G401.6 (cell line): ENCODE measurements around the gene SPARC.
"Not testable (repeated sequence)": the region's sequence is repeated elsewhere in the genome, so short reads cannot be mapped to it uniquely, and the experiment has no call there.

ENCODE experiments used
- FAIRE-seq: peaks from 2 replicates; lab custom pipeline; 2012; peaks lifted over from hg19 to GRCh38; lab: Jason Lieb, UNC

Gene SPARC, protein sequence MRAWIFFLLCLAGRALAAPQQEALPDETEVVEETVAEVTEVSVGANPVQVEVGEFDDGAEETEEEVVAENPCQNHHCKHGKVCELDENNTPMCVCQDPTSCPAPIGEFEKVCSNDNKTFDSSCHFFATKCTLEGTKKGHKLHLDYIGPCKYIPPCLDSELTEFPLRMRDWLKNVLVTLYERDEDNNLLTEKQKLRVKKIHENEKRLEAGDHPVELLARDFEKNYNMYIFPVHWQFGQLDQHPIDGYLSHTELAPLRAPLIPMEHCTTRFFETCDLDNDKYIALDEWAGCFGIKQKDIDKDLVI

DNA sequence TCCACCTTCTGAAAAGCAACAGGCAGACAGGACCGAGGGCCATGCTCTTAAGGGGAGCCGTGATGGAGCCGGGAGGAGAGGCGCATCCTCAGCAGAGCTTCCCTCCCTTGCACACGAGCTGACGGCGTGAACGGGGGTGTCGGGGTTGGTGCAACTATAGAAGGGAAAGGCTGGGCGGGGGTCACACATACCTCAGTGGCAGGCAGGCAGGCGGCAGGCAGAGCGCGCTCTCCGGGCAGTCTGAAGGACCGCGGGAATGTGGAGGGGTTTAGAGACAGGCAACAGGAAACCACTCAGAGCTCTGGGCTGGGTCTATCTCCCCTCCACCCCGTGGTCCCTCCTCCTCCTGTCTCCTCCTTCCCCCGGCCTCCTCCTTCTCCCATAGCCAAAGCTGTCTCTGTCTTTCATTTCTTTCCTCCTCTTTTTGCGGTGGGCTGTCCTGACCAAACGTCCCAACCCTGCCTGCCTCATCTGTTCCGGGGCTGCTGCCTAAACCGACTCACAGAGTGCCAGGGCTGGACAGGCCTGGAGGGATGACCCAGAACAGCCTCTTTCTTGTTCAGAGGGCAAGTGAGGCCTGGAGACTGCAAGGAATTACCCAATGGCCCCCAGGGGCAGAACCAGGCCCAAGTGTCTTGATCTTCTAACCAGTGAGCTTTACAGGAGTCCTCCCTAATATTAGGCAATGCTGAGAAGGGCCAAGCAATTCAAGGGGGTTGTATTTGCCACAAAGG lies at the start of gene SPARC:
TSS of gene SPARC (minus strand) at position 242 of the 734 bp plus-strand sequence. CDS start 10,727 bp downstream, outside the sequence.
- FAIRE-seq = peak; percentile 79

DNA sequence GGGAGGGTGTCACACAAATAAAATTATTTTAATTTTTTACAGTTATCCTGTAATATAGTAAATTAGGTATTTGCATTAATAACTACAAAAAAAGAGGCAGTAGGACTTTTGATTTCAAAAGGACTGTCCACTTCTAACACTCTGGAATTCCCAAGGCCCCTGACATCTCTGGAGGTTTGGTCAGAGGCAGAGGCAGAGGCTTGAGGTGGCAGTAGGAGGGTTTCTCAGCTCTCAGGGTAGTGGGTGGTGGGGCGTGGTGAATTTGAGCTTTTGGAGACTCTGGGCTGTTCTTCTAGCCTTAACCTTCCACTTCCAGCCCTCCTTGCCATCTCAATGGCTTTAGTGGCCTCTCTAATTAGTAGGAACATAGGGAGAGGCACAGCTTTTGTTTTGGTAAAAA lies 48.9 kb upstream of the SPARC start:
- FAIRE-seq = no peak

DNA sequence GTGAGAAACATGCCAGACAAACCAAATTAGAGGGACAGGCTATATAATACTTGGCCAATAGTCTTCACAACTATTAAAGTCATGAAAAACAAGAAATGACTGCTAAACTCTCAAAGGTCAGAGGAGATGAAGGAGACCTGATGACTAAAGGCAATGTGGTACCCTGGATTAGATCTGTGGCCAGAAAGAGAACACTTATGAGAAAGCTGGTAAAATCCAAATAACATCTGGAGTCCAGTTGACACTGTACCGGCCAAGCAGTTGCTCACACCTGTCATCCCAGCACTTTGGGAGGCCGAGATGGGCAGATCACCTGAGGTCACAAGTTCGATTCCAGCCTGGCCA lies 47.3 kb upstream of the SPARC start:
- no peak for FAIRE-seq

DNA sequence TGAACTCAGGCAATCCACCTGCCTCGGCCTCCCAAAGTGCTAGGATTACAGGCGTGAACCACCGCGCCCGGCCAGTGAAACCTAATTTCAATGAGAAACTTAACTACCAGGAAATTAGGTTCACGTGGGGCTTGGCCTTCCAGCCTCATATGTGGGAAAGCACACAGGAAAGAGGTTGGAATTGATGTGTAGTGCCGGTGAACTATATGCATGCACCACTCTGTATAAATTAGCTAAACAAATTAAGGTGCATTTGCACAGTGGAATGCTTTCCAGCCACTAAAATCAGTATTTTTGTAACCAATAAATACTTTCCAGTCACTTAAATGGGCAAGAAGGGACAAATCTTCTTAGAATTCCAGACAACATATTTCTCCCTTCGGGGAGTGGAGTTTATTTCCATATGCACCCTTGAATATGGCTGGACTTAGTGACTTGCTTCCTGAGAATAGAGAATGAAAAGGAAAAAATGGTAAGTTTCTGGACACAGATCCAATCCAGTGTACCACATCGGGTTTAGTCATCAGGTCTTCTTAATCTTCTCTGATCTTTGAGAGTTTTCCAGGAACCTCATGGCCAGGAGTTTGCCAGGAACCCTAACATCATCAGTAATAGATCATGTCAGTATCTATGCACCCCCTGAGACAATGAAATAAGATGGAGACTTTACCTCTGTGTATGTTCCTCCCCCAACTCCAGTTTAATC lies 46.8 kb upstream of the SPARC start:
- no peak for FAIRE-seq

DNA sequence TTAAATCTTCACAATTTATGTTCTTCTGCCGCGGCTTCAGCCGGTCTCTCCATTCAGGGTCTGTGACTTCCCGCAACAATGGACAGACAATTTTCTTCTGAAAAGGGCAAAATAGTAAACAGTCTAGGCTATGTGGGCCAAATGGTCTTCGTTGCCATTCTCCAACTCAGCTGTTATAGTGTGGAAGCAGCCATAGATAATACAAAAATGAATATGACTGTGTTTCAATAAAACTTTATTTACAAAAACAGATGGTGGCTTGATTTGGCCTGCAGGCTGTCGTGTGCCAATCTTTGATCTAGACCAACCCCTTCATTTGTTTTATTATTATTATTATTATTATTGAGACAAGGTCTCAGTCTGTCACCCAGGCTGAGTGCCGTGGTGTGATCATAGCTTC lies 43.7 kb upstream of the SPARC start:
- FAIRE-seq = no peak

DNA sequence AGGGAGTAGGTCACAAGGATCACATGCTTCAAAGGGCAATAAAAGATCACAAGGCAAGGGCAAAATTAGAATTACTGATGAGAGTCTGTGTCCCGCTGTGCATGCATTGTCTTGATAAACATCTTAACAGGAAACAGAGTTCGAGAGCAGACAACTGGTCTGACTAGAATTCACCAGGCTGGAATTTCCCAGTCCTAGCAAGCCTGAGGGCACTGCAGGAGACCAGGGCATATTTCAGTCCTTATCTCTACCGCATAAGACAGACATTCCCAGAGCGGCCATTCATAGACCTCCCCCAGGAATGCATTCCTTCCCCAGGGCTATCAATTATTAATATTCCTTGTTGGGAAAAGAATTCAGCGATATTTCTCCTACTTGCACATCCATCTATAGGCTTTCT lies 42.9 kb upstream of the SPARC start:
- not testable (repeated sequence) for FAIRE-seq

DNA sequence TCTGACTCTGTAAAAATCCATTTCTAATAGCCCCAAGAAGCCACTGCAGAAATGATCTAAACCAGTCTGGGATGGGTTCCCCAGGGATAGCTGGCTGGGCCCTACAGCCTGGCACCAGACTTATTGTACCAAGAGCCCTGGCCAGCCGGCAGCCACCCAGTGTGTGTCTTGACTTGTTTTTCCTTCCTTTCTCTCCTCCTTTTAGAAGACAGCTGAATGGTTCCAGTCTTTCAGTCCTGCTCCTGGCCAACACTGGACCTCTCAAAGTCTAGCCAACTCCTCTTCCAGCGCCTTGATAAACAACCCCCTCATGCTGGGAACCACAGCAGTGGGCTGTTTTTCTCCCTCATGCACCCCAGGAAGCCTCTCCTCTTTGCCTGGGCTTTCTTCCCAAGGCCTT lies 37.6 kb upstream of the SPARC start:
- no peak for FAIRE-seq

DNA sequence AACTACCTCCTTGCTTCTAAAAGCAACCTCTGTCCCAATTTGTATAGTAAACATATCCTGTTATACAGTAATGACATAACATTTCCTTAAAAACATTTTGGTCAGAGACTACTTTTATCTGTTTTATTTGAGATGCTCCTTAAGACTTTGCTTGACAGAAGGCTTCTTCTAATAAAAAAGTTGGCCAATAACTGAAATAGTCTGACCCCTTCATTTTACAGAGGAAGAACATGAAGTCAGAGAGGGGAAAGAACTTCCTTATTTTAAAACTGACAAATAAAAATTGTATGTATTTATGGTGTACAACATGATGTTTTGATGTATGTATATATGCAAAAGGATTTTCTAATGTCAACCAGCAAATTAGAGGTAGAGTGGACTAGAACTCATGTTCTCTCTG lies 35.8 kb upstream of the SPARC start:
- FAIRE-seq = no peak

DNA sequence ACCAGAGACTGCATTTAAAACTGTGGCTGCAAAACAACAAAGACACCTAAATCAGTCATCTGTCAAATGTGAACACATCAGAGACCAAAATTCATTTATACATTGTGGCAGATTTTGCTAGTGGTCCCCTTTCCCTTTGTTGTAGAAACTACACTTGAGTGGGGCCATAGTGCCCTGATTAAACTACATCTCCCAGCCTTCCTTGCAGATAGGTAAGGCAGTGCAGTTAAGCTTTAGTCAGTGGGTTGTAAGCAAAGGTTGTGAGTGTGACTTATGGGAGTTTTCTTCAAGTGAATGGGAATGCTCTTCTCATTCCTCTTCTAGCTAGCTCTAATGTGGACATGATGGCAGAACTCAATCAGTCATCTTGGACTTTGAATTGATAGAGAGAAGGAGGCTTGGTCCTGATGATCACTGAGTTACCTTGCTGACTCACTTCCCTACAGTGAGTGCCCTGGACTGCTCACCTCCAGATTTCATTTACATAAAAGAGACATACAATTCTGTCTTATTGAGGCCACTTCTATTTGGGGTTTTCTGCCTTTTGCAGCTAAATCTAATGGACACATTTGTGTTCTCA lies 35.2 kb upstream of the SPARC start:
- FAIRE-seq = no peak

DNA sequence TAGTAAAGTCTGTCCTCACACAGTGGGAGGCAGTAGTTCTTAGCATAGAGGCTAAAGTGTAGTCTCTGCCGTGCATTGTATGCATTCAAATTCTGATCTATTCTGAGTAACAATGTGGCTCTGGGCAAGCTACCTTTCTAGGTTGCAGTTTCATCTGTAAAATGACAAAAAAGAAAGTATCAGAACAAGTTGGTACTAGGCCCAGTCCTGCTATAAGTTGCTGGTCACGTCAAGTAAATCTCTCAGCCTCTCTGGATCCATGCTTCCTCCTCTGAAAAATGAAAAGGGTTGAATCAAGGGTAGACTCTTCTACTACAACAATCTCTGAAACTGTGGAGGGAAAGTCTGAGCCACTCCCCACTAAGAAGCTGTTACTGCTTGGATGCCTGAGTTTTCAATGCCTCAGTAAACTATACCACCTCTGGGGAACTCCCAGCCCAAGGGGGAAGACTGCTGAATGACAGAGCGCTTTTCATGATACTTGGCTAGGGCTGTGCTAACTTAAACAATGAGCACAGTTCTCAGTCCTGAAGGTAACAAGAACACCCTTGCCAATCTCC lies 34.5 kb upstream of the SPARC start:
- no peak for FAIRE-seq

DNA sequence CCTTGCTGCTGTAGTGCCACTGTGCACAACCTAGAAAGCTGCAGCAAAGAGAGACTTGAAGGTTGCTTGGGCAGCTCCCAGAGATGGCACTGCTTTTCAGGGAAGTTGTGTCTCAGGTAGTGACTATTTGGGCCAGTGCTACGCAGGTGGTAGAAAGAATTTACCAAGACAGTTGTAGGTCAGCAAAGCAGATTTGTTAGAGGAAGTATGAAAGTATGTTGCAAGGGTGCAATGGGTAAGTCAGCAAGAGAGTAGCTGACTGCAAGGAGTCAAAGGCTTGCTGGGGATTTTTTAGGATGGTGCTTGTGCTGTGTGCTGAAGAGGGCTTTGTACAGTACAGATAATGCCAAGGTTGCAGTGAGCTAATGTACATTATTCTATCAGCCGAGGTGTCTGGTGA lies 33.5 kb upstream of the SPARC start:
- no peak for FAIRE-seq

DNA sequence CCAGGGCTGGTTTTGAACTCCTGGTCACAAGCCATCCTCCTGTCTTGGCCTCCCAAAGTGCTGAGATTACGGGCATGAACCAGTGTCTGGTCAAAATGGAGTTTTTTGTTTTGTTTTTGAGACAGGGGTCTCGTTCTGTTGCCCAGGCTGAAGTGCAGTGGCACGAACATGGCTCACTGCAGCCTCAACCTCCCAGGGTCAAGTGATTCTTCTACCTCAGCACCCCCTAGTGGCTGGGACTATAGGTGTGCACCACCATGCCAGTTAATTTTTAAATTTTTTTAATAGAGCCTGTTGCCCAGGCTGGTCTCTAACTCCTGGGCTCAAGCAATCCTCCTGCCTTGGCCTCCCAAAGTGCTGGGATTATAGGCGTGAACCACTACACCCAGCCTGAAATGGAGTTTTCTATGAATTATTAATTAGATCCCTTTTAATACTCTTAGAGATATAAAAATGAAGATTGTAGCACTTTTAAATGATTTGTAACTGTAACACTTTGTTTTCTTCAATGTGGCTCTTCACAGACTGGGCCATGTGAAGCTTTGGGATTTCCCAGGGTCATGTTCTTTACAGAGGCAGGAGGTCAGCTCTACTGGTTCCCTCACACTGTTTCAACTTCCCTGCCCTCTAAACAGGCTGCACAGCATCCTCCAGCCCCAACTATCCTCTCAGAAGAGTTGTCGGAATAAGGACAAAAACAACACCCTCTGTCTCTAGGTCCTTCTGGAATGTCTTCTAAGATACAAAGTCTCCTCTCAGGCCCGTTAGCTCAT lies 32.7 kb upstream of the SPARC start:
- FAIRE-seq = peak; percentile 60

DNA sequence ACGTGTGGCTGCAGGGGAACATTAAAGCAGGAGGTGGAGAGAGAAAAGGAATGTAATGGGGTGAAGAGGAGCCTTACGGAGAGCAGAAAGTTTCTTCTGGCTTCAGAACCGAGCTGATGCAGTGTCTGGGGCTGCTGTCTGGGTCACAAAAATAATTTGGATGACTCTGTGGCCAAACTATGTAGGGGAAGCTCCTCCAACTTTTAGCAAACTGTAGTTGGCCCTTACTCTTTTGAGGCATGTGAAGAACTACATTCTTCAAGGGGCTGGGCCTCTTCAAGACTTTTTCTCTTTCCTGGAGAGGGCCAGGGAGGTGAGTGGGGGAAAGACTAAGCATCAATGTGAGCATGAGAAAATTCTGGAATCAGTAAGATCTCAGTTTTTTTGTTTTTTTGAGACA lies 31.9 kb upstream of the SPARC start:
- FAIRE-seq = no peak

DNA sequence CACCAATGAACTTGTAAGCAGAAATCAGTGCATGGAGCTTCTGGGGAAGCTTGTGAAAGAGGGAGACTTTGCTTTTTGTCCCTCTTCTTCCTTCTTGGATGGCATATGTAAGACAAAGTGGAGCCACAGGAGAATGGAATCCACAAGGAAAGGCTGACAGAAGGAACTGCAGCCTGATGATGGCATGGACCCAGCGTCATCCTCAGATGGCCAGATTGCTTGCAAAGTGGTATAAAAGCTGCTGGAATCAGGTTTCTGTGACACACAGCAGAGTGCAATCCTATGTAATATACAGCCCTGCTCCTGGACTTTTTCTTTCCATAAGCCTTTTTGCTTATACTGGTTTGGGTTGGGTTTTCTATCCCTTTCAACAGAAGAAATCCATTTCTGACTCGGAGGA lies 31.4 kb upstream of the SPARC start:
- FAIRE-seq = no peak

DNA sequence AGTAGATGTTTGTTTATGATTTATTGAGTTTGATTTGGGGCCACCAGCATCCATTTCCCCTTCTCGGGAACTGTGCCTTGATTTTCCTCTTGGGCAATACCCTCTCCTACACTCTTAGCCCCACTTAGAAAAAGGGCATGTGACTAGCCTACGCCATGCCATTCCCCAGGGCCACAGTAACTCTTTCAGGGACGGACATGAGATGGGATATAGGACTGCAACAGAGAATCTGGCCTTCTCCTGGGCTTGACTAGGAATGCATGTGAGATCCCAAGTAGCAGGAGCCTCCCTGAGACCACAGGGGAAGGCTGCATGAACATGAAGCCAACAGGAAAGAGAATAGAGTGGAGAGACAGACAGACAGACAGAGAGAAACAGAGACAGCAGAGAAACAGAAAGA lies 30.7 kb upstream of the SPARC start:
- no peak for FAIRE-seq

DNA sequence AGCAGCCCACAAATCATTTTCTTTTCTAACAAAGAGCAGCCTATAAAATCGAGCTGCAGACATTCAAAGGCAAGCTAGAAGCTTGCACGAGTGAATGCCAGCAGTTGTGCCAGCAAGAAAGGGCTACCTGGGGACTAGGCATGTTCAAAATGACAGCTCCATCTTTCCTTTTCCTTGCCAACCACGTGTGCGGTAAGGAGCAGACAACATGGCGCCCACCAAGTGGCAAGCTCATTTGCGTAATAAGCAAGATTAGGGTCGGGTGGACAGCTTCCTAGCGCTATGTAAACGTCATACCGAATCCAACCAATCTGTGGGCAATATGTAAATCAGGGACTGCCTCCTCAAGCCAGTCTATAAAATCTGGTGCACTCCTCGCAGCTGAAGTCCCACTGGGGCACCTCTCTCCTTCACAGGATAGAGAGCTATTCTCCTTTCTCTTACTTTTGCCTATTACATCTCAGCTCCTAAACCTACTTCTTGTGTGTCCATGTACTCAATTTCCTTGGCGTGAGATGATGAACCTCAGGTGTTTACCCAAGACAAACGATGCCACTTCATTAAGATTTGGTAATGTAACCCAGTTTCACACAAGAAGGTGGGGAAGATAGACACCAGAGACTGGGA lies 22.5 kb upstream of the SPARC start:
- FAIRE-seq = no peak

DNA sequence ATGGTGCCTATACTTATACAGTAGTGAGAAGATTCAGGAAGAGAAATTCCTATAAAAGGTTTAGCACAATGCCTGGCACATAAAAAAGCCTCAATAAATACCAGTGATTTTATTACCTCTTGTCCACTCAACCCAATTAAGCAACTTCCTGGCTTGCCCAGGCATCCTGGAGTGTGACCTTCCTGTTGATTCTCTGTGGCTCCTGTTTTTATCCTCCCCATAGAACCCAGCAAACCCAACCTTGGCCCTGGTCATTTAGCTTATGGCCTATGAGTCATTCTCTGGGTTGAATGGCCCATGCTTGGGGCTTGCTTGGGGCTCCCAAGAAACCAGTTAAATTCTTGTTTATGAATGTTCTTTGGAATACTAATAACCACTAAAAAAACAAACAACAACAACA lies 21.4 kb upstream of the SPARC start:
- FAIRE-seq = no peak

DNA sequence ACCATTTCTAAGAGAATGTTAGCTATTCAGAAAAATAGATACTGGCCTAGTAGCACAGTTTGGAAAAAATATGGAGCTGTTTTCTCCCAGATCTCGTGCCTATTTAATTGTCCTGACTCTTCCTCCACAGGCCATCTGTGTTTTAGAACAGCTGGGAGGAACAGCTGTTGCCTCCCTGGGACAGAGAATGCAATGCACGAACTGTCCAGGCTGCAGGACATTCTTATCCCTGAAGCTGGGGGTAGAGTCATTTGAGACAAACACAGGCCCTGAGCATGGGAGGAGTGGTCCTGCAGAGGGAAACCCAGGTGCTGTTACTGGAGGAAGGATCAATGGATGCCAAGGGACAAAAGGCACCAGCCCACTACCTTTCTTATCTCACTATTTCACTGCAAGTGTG lies 20.9 kb upstream of the SPARC start:
- no peak for FAIRE-seq

DNA sequence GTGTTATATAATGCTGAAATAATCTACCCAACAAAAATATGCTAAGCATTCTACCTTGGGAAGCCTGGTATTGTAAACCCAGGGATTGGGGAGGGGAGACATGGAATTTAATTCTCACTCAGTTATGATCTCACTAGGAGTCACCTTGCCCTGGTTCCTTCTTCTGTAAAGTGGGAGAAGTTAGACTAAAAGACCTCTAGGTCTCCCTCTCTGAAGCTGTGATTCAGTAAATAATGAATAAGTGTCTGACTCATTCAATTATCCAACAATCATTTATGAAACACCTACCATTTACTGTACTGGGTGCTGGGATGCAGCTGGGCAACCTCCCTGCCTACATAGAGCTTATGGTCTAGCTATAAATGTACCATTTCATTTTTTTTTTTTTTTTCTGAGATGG lies 20.2 kb upstream of the SPARC start:
- FAIRE-seq = no peak

DNA sequence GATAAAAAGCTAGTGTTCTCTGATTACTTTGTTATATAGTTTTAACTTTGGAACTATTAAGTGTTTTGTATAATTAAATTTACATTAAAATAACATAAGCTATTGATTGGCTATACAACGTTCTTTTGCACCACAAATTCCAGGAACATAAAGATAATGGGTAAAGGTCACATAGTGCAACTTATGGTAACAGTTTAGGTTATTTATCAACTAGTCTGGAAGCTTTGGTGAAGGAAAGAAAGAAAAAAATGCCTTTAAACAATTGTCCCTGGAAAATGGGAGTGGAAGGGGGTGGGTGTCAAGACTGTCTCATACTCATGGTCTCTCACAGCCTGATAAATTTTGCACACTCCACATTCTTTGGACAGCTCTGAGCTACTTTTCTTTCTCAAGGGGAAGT lies 17.1 kb upstream of the SPARC start:
- no peak for FAIRE-seq

DNA sequence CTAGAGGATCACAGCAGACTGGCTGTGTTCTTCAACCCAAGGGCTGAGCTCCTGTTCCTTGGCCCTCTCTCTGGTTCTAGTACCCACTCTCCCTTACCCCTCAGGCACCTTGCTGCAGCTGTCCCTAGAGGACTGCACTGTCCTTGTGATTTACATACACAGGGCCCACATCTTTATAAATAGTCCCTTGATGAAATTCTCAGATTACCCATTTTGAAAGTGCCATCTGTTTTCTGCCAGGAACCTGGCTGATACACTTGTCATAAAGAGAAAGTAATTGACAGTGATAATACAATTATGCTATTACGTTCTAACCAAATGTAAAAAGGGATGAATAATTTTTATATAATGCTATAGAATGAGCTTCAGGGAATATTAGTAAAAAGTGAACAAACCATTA lies 16.5 kb upstream of the SPARC start:
- FAIRE-seq = no peak

DNA sequence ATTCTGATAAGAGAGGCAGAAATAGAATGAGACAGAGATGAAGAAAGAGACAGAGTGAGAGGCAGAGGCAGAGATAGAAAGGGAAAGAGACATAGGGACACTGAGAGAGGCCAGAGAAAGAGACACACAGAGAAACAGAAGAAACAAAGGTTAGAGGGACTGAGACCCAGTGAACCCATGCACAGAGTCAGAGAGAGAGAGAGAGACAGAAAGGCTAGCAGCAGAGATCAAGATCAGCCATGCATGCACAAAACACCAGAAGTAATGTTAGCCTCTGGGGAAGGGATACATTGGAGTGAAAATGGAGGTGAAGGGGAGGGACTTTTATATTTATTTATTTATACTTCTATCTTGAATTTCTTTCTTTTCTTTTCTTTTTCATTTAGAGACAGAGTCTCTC lies 14.1 kb upstream of the SPARC start:
- FAIRE-seq = no peak
